ENCODE data around the gene MMP10. TPM values are rescaled to one million over a fixed set of nuclear protein-coding genes. Genes with fewer than 3 reads are reported as not detected.

The MMP10 gene
- total and polyA plus RNA-seq, 4 donors, result not detected

DNA sequence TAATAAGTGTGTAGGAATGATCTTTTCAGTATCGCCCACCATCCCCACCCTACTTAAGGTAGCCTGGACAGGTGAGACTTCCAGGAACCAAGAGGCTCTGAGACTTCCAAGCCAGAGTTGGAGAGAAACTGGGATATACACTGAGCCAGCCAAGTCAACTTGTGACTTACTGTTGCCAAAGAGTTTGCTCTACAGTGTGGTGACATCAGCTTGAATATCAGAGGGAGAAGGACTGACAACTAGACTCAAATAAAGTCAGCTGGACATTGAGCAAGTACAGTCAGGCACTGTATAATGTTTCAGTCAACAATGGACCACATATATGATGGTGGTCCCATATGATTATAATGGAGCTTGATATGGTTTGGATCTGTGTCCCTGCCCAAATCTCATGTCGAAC lies 1.2 kb upstream of the MMP10 start:
- Histone ChIP-seq H3K27me3 (ENCODE audit: control insufficient read depth in 4 of 4, insufficient read depth in 4 of 4, low read length in 3 of 4) (no peaks in the 10 kb centered on the region), H3K4me1 (ENCODE audit: control insufficient read depth in 4 of 4, insufficient read depth in 4 of 4, low read length in 3 of 4) (no peaks in the 10 kb centered on the region), H3K4me3 (ENCODE audit: low read depth in 1 of 3, low read length in 3 of 3) (no peak overlapping the region), H3K36me3 (ENCODE audit: control insufficient read depth in 4 of 4, insufficient read depth in 3 of 4, low read depth in 1 of 4, low read length in 3 of 4) (no peaks in the 10 kb centered on the region), H3K9me3 (ENCODE audit: control insufficient read depth in 4 of 4, low read length in 3 of 4) (no peaks in the 10 kb centered on the region), H3K27ac (ENCODE audit: low read depth in 1 of 2, low read length in 2 of 2) (no peak overlapping the region), H3K9ac (ENCODE audit: low read depth in 1 of 2, low read length in 2 of 2) (no peak overlapping the region)
- 88% methylated on average over 2 of the region's 2 CpGs for WGBS
- DNase-seq (ENCODE audit: low spot score), result no peak
- TF ChIP-seq, protein P1, sequence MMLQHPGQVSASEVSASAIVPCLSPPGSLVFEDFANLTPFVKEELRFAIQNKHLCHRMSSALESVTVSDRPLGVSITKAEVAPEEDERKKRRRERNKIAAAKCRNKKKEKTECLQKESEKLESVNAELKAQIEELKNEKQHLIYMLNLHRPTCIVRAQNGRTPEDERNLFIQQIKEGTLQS (IDR thresholded peaks at IDR 0.05), result no peak
- TF ChIP-seq JUND (IDR thresholded peaks at IDR 0.05), result no peak
- no peak for TF ChIP-seq SP1 (IDR thresholded peaks at IDR 0.05)
- no peak for TF ChIP-seq NR2F2 (IDR thresholded peaks at IDR 0.05)
- TF ChIP-seq, protein P2, sequence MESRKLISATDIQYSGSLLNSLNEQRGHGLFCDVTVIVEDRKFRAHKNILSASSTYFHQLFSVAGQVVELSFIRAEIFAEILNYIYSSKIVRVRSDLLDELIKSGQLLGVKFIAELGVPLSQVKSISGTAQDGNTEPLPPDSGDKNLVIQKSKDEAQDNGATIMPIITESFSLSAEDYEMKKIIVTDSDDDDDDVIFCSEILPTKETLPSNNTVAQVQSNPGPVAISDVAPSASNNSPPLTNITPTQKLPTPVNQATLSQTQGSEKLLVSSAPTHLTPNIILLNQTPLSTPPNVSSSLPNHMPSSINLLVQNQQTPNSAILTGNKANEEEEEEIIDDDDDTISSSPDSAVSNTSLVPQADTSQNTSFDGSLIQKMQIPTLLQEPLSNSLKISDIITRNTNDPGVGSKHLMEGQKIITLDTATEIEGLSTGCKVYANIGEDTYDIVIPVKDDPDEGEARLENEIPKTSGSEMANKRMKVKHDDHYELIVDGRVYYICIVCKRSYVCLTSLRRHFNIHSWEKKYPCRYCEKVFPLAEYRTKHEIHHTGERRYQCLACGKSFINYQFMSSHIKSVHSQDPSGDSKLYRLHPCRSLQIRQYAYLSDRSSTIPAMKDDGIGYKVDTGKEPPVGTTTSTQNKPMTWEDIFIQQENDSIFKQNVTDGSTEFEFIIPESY (IDR thresholded peaks at IDR 0.05), result no peak
- no peak for TF ChIP-seq GABPA (IDR thresholded peaks at IDR 0.05 in 1 of 2, conservative IDR thresholded peaks at IDR 0.05 in 1 of 2)
- no peak for TF ChIP-seq RAD21 (IDR thresholded peaks at IDR 0.05)
- no peak for TF ChIP-seq HNF4A (conservative IDR thresholded peaks at IDR 0.05)
- no peak for TF ChIP-seq RXRA (IDR thresholded peaks at IDR 0.05)
- no peak for TF ChIP-seq TAF1 (conservative IDR thresholded peaks at IDR 0.05)
- TF ChIP-seq HNF4G (IDR thresholded peaks at IDR 0.05), result no peak
- TF ChIP-seq, protein P3, sequence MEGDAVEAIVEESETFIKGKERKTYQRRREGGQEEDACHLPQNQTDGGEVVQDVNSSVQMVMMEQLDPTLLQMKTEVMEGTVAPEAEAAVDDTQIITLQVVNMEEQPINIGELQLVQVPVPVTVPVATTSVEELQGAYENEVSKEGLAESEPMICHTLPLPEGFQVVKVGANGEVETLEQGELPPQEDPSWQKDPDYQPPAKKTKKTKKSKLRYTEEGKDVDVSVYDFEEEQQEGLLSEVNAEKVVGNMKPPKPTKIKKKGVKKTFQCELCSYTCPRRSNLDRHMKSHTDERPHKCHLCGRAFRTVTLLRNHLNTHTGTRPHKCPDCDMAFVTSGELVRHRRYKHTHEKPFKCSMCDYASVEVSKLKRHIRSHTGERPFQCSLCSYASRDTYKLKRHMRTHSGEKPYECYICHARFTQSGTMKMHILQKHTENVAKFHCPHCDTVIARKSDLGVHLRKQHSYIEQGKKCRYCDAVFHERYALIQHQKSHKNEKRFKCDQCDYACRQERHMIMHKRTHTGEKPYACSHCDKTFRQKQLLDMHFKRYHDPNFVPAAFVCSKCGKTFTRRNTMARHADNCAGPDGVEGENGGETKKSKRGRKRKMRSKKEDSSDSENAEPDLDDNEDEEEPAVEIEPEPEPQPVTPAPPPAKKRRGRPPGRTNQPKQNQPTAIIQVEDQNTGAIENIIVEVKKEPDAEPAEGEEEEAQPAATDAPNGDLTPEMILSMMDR (IDR thresholded peaks at IDR 0.05; ENCODE audit: low read depth, low read length, missing input control), result no peak

DNA sequence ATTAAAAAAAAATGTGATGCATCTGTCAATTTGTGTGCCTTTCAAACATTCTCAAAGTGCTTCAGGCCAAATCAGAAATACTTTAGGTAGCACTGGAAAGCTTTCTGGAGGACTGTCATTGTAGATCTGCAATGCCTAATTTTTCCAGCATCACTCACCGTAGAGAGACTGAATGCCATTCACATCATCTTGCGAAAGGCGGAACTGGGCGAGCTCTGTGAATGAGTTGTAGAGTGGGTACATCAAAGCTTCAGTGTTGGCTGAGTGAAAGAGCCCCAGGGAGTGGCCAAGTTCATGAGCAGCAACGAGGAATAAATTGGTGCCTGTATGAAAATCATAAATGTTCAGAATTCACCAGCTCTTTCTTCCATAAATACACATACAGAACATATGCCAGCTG lies 4.0 kb downstream of the MMP10 start:
- Histone ChIP-seq H3K9me3 (ENCODE audit: control insufficient read depth in 4 of 4, low read length in 3 of 4) (no peaks in the 10 kb centered on the region), H3K9ac (ENCODE audit: low read depth in 1 of 2, low read length in 2 of 2) (no peak overlapping the region), H3K36me3 (ENCODE audit: control insufficient read depth in 4 of 4, insufficient read depth in 3 of 4, low read depth in 1 of 4, low read length in 3 of 4) (no peaks in the 10 kb centered on the region), H3K27ac (ENCODE audit: low read depth in 1 of 2, low read length in 2 of 2) (no peak overlapping the region), H3K4me1 (ENCODE audit: control insufficient read depth in 4 of 4, insufficient read depth in 4 of 4, low read length in 3 of 4) (no peaks in the 10 kb centered on the region), H3K4me3 (ENCODE audit: low read depth in 1 of 3, low read length in 3 of 3) (no peak overlapping the region), H3K27me3 (ENCODE audit: control insufficient read depth in 4 of 4, insufficient read depth in 4 of 4, low read length in 3 of 4) (peaks cover 0 to 3% (median 0%) of the 10 kb centered on the region in 4 donors)
- WGBS, result 70% methylated on average over 5 of the region's 5 CpGs
- no peak for DNase-seq (ENCODE audit: low spot score)
- TF ChIP-seq, protein P4, sequence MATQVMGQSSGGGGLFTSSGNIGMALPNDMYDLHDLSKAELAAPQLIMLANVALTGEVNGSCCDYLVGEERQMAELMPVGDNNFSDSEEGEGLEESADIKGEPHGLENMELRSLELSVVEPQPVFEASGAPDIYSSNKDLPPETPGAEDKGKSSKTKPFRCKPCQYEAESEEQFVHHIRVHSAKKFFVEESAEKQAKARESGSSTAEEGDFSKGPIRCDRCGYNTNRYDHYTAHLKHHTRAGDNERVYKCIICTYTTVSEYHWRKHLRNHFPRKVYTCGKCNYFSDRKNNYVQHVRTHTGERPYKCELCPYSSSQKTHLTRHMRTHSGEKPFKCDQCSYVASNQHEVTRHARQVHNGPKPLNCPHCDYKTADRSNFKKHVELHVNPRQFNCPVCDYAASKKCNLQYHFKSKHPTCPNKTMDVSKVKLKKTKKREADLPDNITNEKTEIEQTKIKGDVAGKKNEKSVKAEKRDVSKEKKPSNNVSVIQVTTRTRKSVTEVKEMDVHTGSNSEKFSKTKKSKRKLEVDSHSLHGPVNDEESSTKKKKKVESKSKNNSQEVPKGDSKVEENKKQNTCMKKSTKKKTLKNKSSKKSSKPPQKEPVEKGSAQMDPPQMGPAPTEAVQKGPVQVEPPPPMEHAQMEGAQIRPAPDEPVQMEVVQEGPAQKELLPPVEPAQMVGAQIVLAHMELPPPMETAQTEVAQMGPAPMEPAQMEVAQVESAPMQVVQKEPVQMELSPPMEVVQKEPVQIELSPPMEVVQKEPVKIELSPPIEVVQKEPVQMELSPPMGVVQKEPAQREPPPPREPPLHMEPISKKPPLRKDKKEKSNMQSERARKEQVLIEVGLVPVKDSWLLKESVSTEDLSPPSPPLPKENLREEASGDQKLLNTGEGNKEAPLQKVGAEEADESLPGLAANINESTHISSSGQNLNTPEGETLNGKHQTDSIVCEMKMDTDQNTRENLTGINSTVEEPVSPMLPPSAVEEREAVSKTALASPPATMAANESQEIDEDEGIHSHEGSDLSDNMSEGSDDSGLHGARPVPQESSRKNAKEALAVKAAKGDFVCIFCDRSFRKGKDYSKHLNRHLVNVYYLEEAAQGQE (IDR thresholded peaks at IDR 0.05), result no peak
- TF ChIP-seq HNF4G (IDR thresholded peaks at IDR 0.05), result no peak
- TF ChIP-seq HNF4A (conservative IDR thresholded peaks at IDR 0.05), result no peak
- no peak for TF ChIP-seq RXRA (IDR thresholded peaks at IDR 0.05)
- TF ChIP-seq, protein P3 (IDR thresholded peaks at IDR 0.05; ENCODE audit: low read depth, low read length, missing input control), result no peak
- TF ChIP-seq FOXA2 (IDR thresholded peaks at IDR 0.05), result no peak
- TF ChIP-seq JUND (IDR thresholded peaks at IDR 0.05), result no peak
- TF ChIP-seq YY1 (IDR thresholded peaks at IDR 0.05), result no peak
- no peak for TF ChIP-seq GABPA (IDR thresholded peaks at IDR 0.05 in 1 of 2, conservative IDR thresholded peaks at IDR 0.05 in 1 of 2)
- TF ChIP-seq RAD21 (IDR thresholded peaks at IDR 0.05), result no peak
- TF ChIP-seq SP1 (IDR thresholded peaks at IDR 0.05), result no peak
- no peak for TF ChIP-seq TAF1 (conservative IDR thresholded peaks at IDR 0.05)

All from liver (tissue), 9 donors.